Stimulated activated CD8-positive, alpha-beta memory T cell treated with anti-CD3 and anti-CD28 coated beads, Interleukin-12 subunit alpha, Interleukin-12 subunit beta, amount 100 ng/mL, for 24 hours (primary cell): ENCODE data around the gene MRO.
"Not testable (repeated sequence)": the region's sequence is repeated elsewhere in the genome, so short reads cannot be mapped to it uniquely, and the experiment has no call there.

Experiments used
- DNase-seq: peaks from one replicate; pipeline ENCODE4 v3.0.0-alpha.2; 2020; ENCODE audit errors: extremely low read depth

MRO gene

DNA sequence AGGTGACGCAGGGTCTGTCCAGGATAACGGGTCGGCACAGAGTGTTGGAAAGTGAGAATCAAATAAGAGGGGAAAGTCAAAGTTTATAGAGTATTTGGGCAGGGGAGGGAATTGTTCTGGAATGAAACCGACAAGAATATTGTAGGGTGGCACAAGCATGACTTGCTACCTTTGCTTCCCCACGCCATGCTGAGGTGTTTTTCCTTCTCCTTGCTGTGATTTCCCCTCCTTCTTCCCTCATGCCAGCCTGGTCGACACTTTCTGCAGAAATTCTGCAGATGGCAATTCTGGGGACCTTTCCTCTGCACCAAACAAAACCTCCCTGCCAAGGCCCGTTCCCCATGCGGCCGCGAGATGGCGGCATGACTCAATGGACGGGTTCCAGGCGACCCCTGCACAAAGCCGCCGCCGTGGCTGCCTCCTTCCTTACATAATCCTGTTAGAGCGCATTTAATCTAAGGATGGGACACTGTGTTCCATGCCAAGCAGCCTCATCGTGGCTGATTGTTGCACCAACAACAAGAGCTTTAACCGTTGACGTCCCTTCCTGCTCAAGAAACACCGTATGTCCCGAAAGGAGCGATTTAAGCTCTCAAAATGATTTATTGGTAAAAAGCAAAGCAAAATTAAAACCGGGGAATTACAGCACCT is at the start of gene MRO:
Gene MRO (minus strand): TSS at position 289 of the 651 bp plus-strand sequence. CDS start 10,616 bp downstream, outside the sequence.
- peak; percentile 32 for DNase-seq

DNA sequence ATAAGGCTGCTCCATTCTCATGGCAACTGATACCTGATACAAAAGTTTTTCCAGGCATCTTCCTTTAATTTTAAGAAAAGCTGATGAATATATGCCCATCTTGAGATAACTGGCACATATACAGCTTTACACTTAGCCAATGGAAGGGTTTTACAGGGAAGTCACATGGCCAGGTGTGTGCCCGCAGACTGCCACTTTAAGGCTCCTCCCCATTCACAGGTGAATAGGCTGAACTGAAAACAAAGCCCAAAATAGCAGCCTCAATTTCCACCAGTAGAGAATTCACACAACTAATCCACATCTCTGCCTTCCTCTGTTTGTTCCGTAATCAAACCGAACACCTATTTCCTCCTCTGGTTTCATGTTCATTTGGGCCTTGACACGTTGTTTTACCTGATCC is 49.3 kb upstream of the MRO start:
- no peak for DNase-seq

DNA sequence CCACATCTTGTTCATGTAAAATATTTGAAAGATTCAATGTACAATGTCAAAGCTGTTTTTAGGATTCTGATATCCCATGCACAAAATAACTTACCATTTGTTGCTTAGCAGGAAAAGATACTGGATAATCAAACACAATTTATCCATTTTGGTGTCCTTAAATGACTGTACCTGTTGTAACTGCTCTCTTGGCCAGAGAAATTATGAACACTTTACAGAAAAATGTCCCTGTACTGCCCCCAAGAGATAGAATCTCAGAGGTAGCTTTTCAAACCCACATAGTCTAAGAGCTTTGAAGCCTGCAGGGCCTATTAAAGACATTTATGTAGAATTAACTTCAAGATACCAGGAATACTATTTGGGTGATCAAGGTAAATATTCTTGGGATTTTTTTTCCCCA is 46.9 kb upstream of the MRO start:
- no peak for DNase-seq

DNA sequence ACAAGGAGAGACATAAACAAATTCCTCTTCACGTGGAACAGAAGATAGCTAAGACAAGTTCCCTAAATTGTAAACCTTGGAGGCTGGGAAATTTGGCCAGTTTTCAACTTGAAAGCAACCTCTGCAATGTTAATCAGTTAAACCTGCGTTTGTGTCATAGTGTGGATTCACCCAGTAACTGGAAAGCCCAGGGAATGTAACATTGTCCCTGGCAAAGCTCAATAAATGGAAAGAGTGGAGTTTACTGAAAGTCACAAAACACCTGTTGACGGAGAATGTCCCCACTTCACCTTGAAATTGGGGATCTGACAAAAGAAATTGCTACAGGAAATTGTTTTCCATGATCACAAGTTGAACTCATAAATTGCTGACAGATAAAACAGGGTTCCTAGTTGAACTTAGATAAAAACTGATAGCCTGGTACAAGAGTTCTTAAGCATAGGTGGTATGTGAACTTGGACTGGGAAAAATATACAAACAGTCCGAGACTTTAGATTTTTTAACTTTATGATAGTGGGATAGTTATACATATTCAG is 44.1 kb upstream of the MRO start:
- DNase-seq: no peak

DNA sequence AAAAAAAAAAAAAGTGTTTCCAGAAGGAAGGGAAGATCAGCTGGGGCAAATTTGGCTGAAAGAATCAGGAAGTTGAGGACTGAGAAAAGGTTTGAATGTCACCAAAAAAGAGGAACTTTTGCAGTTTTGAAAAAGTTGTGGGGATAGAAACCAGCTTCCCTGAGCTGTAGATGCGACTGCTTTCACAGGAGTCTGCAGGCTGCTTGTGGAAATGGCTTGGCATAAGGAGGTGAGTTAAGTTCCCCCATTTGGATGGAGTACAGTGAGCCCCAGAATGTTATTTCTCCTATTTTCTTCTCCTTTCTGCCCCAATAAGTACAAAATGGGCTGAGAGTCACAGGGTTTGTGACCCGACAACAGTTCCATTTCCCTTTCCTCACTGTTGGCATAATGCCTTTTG is 42.6 kb upstream of the MRO start:
- DNase-seq: no peak

DNA sequence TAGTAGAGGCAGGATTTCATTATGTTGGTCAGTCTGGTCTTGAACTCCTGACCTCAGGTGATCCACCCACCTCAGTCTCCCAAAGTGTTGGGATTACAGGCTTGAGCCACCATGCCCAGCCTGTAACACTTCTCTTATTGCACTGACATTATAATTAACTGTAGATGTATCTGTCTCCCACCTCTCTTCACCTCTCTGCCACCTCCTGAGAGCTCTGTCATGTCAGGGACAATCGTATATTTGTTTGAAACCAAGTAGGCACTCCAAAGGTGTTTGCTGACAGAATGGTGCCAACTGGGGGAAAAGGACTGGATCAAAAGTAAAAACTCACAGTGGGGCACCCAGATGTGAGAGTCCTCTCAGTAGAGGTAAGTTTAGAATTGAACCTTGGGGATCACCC is 41.8 kb upstream of the MRO start:
- no peak for DNase-seq

DNA sequence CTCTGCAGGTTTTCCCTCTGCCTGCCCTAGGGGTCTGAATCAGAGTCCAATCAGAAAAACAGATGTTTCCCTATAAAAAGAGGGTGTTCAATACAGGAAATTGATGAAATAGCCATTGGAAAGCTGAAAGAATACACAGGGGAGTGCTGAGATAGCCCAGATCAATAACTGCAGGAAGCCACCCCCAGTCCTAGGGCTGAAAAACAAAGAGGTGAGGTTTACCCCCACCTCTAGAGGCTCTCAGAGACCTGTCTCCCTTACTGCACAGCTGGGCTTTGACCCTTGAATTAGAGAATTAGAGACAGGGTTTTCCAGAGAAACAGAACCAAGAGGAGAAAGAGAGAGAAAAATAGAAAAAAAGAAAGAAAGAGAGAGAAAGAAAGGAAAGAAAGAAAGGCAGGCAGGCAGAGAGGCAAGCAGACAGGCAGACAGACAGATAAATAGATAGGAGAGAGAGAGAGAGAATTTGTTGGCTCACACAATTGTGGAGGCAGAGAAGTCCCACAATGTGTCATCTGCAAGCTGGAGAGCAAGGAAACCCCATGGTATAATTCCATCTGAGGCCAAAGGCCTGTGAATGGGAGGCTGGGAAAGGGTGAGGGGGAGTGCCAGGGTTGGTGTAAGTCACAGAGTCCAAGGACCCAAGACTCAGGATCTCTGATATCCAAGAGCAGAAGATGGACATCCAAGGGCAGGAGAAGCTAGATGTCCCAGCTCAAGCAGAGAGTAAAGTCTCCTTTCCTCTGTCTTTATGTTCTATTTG is 40.2 kb upstream of the MRO start:
- DNase-seq: no peak

DNA sequence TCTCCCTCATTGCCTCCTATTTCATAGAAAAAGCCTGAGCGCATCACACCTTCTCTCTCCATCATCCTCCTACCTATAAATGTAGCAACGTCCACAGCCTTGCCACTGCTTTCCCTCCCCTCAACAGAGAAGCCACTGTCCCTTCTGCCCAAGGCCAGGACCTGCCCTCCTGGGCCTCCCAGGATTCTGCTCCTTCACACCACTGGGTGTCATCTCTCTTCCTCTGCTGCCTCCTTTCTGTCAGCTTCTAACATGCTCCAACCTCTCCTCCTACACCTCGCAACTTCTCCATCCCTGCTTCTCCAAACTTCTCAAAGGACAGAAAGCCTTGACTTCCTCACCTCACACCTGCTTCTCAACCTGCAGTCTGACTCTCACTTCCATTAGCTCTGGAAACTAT is 37.9 kb upstream of the MRO start:
- no peak for DNase-seq

DNA sequence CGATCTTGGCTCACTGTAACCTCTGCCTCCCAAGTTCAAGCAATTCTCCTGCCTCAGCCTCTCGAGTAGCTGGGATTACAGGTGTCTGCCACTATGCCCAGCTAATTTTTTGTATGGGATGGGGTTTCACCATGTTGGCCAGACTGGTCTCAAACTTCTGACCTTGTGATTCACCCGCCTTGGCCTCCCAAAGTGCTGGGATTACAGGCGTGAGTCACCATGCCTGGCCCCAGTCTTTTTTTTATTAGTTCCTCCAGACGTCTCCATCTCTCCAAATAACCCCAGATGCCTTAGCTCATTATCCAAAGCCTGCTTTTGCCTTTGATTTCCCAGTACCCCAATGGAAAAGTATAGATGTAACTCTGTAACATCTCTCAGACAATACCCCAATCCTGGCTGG is 37.4 kb upstream of the MRO start:
- DNase-seq: not testable (repeated sequence)

DNA sequence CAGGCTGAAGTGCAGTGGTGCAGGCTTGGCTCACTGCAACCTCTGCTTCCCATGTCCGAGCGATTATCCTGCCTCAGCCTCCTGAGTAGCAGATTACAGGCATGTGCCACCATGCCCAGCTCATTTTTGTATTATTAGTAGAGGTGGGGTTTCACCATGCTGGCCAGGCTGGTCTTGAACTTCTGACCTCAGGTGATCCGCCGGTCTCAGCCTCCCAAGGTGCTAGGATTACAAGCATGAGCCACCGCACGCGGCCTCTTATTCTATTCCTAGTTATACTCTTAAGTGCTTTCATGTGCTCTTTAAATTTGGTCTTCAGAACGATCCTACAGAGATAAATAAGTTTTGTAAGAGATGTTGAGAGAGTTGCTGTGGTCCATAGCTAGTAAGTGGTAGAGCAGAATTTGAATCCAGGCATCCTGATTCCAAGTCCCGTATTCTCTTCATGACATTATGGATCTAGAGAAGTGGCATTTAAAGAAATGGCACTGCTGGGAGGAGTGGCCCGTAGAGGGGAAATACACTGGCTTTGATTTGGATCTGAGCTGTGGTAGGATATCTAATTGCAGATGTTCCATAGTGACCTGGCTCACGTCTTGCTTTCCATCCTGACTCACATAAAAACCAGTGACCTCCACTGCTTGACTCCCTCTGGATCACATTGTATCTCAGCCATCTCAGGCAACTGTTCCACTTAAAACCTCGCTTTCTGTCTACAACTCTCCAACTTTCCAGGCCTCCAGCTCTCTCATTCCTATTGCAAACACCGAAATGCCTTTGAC is 36.4 kb upstream of the MRO start:
- no peak for DNase-seq

DNA sequence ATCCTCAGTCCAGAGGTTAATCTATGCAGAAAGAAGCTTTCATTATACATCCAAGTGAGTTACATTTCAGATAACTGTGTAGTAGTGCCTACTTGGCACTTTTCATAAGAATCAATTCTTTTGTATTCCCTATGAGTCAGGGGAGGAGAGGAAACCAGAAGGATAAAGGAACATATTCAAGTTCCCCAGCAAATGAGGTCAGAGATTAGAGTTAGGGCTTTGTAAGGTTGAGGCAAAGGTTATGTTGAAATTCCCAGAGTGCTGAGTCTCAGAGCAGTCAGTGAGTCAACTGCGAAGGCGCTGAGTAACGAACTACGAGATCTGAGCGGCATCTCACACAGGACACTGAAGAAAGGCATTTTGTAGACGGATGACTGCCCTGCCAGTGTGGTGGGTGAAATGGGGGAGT is 34.1 kb upstream of the MRO start:
- DNase-seq: no peak

DNA sequence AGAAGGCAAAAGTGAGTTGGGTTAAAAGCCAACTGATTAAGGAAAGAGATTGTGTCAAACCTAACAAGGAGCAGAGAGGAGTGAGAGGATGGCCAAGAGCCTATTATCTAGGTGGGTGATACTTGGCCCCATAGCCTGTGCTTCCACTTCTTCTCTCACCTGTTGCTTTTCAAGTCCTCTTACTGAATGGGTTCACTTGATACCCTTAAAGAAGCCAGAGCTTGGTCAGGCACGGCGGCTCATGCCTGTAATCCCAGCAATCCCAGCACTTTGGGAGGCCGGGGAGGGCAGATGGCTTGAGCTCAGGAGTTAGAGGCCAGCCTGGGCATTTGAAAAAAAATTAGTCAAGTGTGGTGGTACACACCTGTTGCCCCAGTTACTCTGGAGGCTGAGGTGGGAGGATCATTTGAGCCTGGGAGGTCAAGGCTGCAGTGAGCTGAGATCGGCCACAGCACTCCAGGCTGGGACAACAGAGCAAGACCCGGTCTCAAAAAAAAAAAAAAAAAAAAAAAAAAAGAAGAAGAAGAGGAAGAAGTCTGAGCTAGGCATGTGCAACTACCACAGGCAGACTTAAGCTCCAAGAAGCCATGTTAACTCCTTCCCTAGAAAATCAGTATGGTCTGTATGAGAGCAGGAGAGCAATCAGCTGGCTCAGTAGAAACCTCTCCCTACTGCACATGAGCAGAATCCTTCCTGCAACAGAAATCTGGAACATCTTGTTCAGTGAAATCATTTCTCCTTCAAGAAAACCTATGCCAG is 30.7 kb upstream of the MRO start:
- no peak for DNase-seq

DNA sequence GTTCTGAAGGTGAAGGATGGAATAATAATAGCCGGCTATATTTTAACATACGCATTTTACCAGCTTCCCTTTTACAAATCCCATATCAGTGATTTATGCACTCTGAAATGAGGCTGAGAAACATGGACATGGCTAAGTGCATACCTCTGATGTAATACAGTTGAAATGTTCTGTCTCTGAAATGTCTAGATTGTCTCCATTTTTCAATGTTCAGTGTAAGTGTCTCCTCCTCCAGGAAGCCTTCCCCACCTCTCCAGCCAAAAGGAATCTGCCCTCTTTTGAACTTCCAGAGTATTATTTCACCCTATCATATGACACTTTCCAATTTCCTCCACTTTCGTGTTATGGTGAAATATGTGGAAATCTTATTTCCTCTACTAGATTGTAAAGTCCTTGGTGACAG is 29.6 kb upstream of the MRO start:
- no peak for DNase-seq

DNA sequence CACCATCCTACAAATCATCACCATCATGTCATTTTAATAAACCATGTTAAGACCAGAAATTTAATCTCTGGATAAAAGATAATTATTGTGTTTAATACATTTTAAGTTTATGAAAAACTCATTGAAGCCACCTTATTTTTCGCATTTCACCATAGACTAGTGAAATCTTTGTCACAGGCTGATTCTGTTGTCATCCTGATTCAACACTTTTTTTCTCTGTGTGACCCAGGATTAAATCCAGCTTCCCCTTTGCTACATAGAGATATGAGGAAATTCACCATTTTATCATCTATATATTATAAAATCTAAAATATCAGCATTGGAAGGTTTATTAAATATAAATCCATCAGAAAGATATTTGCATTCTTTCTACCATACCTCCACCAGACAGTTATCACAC is 29.2 kb upstream of the MRO start:
- DNase-seq: no peak

DNA sequence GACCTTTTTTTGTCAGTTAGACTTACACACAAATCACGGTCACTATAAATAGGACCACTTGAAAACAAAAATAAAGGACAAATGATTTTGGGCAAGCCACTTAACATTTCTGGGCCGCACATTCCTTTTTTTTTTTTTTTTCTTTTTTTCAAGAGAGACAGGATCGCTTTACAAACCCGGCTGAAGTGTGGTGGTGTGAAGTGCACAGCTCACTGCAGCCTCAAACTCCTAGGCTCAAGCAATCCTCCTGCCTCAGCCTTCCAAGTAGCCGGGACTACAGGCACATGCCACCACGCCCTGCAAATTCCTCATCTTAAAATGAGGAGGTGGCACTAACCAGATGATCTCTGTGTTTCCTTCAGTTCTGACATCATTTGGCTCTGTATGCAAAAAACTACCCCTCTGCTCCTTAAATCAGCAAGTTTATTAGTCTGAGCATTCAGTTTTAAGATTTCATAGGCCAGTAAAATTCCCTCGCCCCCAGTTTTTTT is 28.3 kb upstream of the MRO start:
- no peak for DNase-seq

DNA sequence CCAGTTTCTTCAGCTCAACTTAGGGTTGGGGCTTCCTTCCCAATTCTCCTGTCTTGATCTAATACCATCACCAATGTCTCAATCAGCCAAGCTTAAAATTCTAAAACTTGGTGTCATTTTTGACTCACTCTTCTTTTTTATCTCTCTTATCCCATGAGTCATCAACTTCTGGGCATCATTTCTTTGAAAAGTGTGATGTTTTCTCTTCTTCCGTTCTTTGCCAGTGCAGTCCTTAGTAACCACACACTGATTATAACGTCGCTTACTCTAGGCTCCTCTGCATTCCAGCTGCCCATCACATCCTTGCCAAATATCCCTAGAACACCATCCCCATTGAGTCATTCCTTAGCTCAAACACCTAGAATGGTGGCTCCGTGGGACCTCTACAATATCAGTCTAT is 27.4 kb upstream of the MRO start:
- no peak for DNase-seq

DNA sequence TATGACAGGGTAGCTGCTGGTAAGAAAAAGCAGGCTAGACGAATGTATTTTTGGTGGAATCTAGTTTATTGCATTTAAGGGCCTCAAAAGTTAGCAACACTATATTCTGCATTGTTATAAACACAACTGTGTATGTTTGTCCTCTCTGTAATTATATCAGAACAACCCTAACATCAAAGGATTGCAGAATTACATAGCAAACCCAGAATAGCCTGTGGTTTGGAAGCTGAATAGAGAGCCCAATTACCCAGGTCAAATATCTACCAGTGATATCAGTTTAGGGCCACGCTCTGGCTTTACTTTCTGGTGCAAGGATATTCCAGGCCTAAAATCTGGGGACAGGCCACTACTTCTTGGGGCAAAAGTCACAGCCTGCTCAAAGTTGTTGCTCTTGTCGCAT is 25.1 kb upstream of the MRO start:
- no peak for DNase-seq

DNA sequence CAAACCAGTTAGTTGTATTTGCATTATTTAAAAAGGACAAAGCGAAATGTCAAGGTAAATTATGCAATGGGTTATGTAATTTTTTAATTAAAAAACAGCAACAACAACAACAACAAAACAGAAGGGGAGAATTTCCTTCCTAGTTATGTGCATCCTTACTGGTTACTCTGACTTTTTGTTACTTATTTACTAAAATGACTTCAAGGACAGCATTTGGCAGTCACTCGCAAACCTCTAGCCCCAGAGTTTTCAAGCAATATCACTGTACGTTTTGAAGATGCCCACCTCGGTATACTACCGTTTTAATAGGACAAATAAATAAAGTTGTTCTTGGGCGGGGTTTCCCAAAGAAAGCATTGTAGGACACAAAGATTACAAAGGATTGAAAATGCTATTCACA is 24.7 kb upstream of the MRO start:
- DNase-seq: no peak

DNA sequence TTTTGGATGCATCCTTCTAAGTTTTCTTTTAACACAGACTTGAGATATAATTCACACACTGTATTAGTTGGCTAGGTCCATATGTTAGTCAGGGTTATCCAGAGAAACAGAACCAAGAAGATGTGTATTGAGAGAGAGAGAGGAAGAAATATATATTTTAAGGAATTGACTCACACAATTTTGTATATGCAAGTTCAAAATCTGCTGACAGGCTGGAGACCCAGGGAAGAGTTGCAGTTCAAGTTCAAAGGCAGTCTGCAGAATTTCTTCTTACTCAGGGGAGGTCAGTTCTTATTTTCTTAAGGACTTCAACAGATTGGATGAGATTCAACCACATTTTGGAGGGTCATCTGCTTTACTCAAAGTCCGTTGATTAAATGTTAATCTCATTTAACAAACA is 23.0 kb upstream of the MRO start:
- no peak for DNase-seq

DNA sequence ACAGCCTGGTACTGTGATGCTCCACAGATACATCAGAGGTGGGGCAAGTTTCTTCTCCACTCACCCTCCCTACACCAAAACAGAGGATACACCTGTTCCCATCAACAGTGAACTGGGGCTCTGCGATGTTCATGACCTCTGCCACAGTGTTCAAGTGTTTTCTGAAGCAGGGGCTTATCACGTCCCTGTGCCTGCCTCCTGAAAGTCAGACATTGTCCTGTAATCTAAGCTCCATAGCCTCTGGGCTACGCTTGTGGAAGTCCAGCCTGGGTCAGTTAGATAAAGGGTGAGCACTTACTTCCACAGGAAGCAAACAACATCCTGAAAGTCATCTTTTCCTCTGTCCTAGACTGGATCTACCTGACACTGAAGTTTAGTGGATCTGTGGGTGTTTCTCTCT is 20.2 kb upstream of the MRO start:
- no peak for DNase-seq

DNA sequence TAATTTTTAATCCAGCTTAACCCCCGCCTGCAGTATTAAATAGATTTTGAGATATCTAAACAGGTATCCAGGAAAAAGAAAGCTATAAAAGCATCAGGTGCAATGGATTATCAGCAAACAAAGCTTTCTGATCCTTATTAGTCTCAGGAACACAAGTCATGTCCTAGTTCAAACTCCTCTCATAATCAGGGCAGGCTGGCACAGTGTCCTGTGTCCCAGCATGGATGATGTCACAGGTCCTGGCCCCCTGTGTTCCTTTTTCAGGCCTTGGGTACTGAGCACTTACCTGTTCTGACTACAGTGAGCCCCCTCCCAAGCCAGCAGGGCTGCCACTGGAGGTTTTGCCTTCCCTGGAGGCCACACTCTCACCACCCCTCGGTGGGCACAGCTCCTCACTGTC is 19.5 kb upstream of the MRO start:
- no peak for DNase-seq

DNA sequence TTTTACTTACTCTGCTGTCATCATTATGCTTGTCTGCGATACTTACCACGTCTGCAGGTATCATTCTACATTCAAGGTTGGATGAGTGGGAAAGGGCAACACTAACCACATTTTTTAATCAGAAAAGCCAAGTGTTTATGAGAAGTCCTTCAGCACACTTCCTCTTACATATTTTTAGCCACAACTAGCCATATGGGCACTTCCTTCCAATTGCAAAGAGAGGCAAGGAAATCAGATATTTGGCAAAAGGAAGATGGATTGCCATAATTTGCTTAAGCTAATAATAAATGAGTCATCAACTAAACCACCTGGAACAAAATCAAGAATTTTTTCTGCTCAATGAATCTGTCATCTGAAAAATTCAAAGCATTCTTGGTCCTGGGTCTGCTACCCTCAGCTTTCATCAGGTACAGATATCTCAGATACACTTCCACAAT is 16.7 kb upstream of the MRO start:
- no peak for DNase-seq
